Sigmoid colon (tissue), 7 donors: Measurements from ENCODE around the gene CASP12. TPM values are rescaled to one million over a fixed set of nuclear protein-coding genes. Genes with fewer than 3 reads are reported as not detected.

Source experiments
- DNase-seq: peaks from one replicate; pipeline ENCODE4 v3.0.0-alpha.2; 2019
- H3K27ac ChIP-seq, 4 donors: fragments of 200-600 bp; sonication (generic); one replicate each; pipeline ENCODE4 v1.5.1; 2016 to 2019; ENCODE audit warnings: mild to moderate bottlenecking in 1 of 4
- H3K27me3 ChIP-seq, 3 donors: fragments of 200-600 bp; sonication (generic); one replicate each; pipeline ENCODE4 v1.5.1; 2019; ENCODE audit warnings: mild to moderate bottlenecking in 1 of 3
- H3K36me3 ChIP-seq, 4 donors: fragments of 200-600 bp; sonication (generic); one replicate each; pipeline ENCODE4 v1.5.1; 2016 to 2019
- H3K4me1 ChIP-seq, 4 donors: fragments of 200-600 bp; sonication (generic); one replicate each; pipeline ENCODE4 v1.5.1; 2017 to 2019
- H3K4me3 ChIP-seq, 4 donors: fragments of 200-600 bp; sonication (generic); one replicate each; pipeline ENCODE4 v1.5.1; 2017 to 2019; ENCODE audit warnings: mild to moderate bottlenecking in 2 of 4, moderate library complexity in 1 of 4
- H3K9me3 ChIP-seq, 4 donors: fragments of 200-600 bp in 3 of 4; sonication (generic) in 3 of 4; one replicate each; pipeline versions ENCODE4 v1.5.1 to v1.6.1; 2013 to 2019
- EP300 ChIP-seq, 4 donors: sonication (generic); formaldehyde crosslinking; IDR thresholded peaks; one replicate each; pipeline ENCODE4 v1.6.1; 2017; ENCODE audit warnings: antibody characterized with exemption in 4 of 4
- POLR2A ChIP-seq, 2 donors: fragments of 450-650 bp; IDR thresholded peaks; one replicate each; pipeline ENCODE4 v1.6.1; 2016; ENCODE audit warnings: antibody characterized with exemption in 2 of 2, mild to moderate bottlenecking in 2 of 2, moderate library complexity in 2 of 2
- POLR2AphosphoS5 ChIP-seq, 4 donors: sonication (generic); formaldehyde crosslinking; IDR thresholded peaks; one replicate each; pipeline ENCODE4 v1.6.1; 2017; ENCODE audit warnings: antibody characterized with exemption in 4 of 4
- WGBS, 2 donors: extraction: QIAGEN DNeasy Blood & Tissue Kit; methylation state at CpG; one replicate each; pipeline ENCODE4 v1.1.7; 2013; 5-methylcytosine and 5-hydroxymethylcytosine counted together
- intact Hi-C: fragments of 100-400 bp; cut with DNase I; formaldehyde crosslinking; loops from one replicate; pipeline ENCODE4 v1.15.1; 2023
- polyA plus RNA-seq, 3 donors: library from polyadenylated mRNA; stranded (reverse); fragments of 200-250 nt; gene quantifications; one replicate each; pipeline ENCODE4 v1.2.3, GENCODE V29; 2013
- total RNA-seq, 4 donors: library from RNA; depleted of rRNA; stranded (reverse); fragments of >200 nt; gene quantifications; one replicate each; pipeline ENCODE4 v1.1.0, GENCODE V29; 2016
- TF ChIP-seq, protein P1 (sequence below), 4 experiments: fragments of 450-650 bp in 3 of 4; fragments of 200-600 bp in 1 of 4; IDR thresholded peaks; one replicate each; pipeline ENCODE4 v1.5.1; 2016 to 2019; ENCODE audit warnings: antibody characterized with exemption in 4 of 4, mild to moderate bottlenecking in 3 of 4, moderate library complexity in 2 of 4
- donor health status: healthy with polysubstance abuse.
- donor health status: Bipolar disorder and iron deficiency.
- donor health status: healthy.

CASP12 gene
- total and polyA plus RNA-seq, 7 donors = 0.22 to 9.4 (median 2.2) TPM; not detected in 1

DNA sequence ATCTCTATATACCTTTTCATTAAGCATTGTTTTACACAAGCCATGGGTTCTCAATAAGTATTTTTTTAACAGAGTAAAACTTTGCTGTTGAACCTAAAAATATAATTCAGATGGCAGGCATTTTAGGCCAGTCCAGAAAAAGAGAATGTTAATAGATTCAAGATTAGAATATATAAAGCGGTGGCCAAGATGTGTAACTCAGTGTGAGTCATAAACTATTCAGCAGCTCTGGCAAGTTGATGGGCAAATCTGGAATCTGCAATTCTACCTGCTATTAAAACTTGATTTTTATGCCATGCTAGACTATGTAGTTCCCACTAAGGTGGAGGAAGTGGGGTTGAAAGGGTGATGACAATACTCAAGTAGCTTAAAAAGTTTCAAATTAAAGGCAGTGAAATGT is 45.4 kb downstream of the CASP12 start:
- DNase-seq = no peak
- WGBS, 2 donors = 96 to 98% methylated on average over 1 of the region's 1 CpG
- Histone ChIP-seq H3K36me3 (no peaks in the 10 kb centered on the region), H3K27ac (no peak overlapping the region), H3K4me1 (no peaks in the 10 kb centered on the region), H3K27me3 (no peaks in the 10 kb centered on the region), H3K4me3 (no peak overlapping the region), H3K9me3 (no peaks in the 10 kb centered on the region)
- no peak for TF ChIP-seq POLR2A (IDR thresholded peaks at IDR 0.05)
- no peak for TF ChIP-seq EP300 (IDR thresholded peaks at IDR 0.05)
- no peak for TF ChIP-seq POLR2AphosphoS5 (IDR thresholded peaks at IDR 0.05)
- TF ChIP-seq, protein P1, sequence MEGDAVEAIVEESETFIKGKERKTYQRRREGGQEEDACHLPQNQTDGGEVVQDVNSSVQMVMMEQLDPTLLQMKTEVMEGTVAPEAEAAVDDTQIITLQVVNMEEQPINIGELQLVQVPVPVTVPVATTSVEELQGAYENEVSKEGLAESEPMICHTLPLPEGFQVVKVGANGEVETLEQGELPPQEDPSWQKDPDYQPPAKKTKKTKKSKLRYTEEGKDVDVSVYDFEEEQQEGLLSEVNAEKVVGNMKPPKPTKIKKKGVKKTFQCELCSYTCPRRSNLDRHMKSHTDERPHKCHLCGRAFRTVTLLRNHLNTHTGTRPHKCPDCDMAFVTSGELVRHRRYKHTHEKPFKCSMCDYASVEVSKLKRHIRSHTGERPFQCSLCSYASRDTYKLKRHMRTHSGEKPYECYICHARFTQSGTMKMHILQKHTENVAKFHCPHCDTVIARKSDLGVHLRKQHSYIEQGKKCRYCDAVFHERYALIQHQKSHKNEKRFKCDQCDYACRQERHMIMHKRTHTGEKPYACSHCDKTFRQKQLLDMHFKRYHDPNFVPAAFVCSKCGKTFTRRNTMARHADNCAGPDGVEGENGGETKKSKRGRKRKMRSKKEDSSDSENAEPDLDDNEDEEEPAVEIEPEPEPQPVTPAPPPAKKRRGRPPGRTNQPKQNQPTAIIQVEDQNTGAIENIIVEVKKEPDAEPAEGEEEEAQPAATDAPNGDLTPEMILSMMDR (IDR thresholded peaks at IDR 0.05) = no peak
- intact Hi-C loops = no loop called here

DNA sequence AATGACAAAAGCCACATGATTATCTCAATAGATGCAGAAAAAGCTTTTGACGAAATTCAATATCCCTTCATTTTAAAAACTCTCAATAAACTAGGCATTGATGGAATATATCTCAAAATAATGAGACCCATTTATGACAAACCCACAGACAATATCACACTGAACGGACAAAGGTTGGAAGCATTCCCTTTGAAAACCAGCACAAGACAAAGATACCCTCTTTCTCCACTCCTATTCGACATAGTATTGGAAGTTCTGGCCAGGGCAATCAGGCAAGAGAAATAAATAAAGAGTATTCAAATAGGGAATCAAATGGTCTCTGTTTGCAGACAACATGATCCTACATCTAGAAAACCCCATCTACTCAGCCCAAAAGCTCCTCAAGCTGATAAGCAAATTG is 52.0 kb downstream of the CASP12 start:
- TF ChIP-seq POLR2AphosphoS5 (IDR thresholded peaks at IDR 0.05) = no peak
- TF ChIP-seq EP300 (IDR thresholded peaks at IDR 0.05) = no peak
- no peak for TF ChIP-seq POLR2A (IDR thresholded peaks at IDR 0.05)
- TF ChIP-seq, protein P1 (IDR thresholded peaks at IDR 0.05) = no peak
- no peak overlapping the region for H3K27ac ChIP-seq
- WGBS, 2 donors = 89 to 91% methylated on average over 3 of the region's 3 CpGs

DNA sequence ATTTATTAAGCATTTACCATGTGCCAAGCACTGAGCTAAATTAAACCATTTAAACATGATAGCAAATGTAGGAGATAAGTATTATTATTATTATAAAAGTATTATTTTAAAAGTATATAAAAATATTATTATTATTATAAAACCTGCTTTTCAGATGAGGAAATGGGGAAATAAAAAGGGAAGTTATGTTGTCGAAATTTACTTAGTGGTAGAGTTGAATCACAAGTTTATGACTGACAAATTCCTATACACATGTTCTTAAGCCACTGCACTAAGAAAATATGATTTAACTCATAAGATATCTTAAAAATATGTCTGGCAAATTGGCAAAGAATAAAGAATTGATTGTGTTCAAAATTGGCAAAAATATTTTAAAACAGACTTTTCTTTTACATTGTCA is 53.8 kb downstream of the CASP12 start:
- 55 to 59% methylated on average over 1 of the region's 1 CpG for WGBS, 2 donors
- H3K9me3 ChIP-seq = no peaks in the 10 kb centered on the region
- no peaks in the 10 kb centered on the region for H3K27me3 ChIP-seq
- TF ChIP-seq, protein P1 (IDR thresholded peaks at IDR 0.05) = no peak
- TF ChIP-seq POLR2A (IDR thresholded peaks at IDR 0.05) (no peak), POLR2AphosphoS5 (IDR thresholded peaks at IDR 0.05) (no peak), EP300 (IDR thresholded peaks at IDR 0.05) (no peak)
- H3K4me3 ChIP-seq = no peak overlapping the region
- no peaks in the 10 kb centered on the region for H3K36me3 ChIP-seq
- no peaks in the 10 kb centered on the region for H3K4me1 ChIP-seq
- H3K27ac ChIP-seq = no peak overlapping the region
- intact Hi-C loops = no loop called here
- DNase-seq = no peak

More for the DNA sequence above, 52.0 kb downstream of the CASP12 start:
- Histone ChIP-seq H3K9me3 (no peaks in the 10 kb centered on the region), H3K27me3 (no peaks in the 10 kb centered on the region), H3K36me3 (no peaks in the 10 kb centered on the region), H3K4me3 (no peak overlapping the region), H3K4me1 (no peaks in the 10 kb centered on the region)
- no peak for DNase-seq
- intact Hi-C loops = no loop called here

DNA sequence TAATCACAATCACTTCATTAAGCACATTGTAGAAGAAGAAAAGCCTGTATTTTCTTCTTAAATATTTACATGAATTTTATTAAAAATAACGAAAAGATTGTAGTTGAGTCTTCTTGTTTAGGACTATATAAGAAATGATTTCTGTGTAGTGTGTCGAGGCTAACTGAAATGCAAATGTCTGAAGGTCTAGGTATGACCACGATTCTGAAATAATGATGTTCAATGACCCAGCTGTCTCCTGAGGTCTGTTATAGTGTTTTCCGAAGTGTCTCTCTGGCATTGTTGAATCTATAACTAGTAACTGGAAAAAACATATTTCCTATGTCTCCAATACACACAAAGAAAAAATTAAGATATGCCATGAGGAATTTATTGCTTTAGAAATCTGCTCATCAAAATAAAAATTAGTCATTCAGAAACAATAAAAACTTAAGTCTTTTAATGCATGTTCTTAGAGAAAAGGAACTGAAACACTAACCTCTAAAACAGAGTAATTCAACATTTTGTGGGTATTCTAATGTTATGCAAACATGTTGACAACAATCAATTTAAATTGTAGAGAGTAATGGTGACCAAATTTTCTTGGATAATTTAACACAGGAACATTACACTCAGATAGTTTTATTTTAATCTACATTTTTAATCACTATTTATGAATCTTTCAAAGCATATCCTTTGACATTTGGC is 55.0 kb downstream of the CASP12 start:
- no peaks in the 10 kb centered on the region for H3K36me3 ChIP-seq

More for the DNA sequence above, 55.0 kb downstream of the CASP12 start:
- intact Hi-C loops = no loop called here
- DNase-seq = no peak
- Histone ChIP-seq H3K4me3 (no peak overlapping the region), H3K27ac (no peak overlapping the region), H3K4me1 (no peaks in the 10 kb centered on the region), H3K9me3 (peaks cover 0 to 4% (median 0%) of the 10 kb centered on the region in 4 donors), H3K27me3 (no peaks in the 10 kb centered on the region)
- TF ChIP-seq, protein P1 (IDR thresholded peaks at IDR 0.05) = no peak
- TF ChIP-seq POLR2A (IDR thresholded peaks at IDR 0.05) (no peak), EP300 (IDR thresholded peaks at IDR 0.05) (no peak), POLR2AphosphoS5 (IDR thresholded peaks at IDR 0.05) (no peak)
- WGBS, 2 donors = 78 to 85% methylated on average over 4 of the region's 4 CpGs
